COLO829 (cell line): ENCODE measurements around the gene EHHADH.
A peak's percentile ranks its signal among the peaks of the same experiment; 100 is the strongest.

Experiments used
- DNase-seq: peaks from one replicate; pipeline ENCODE4 v3.0.0; 2012; ENCODE audit warnings: low spot score

EHHADH gene

DNA sequence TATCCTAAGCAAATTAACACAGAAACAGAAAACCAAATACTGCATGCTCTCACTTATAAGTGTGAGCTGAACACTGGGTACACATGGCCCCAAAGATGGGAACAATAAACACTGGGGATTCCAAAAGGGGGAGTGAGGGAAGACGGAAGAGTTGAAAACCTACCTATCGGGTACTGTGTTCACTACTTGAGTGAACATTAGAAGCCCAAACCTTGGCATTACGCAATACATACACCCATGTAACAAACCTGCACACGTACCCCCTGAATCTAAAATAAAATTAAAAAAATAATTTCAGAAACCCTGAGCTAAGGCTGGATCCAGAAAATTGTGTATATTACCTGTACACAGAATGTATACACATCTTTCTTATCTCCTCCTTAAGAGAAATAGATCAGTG is 58.2 kb downstream of the EHHADH start:
- no peak for DNase-seq

DNA sequence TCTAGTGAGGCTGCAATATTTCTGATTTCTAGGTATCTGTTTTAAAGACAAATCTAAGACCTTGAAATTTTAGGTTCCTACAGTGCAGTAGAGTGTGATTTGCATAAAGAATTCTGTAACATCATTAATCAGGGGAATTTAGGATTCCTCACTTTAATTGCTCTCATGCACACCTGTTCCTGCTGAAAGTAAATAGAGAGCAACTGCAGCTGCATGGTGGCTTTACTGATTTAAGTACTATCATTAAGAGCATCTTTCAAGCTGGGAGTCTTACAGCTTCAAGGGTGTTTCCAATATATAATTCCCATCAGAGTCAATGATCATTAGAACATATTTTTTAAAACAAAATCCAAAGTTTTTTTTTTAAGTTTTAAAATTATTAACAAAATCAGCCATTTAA is 65.0 kb downstream of the EHHADH start:
- no peak for DNase-seq

- DNase-seq = peak; percentile 7
These were observed 66.5 kb downstream of the EHHADH start for GRCh38 chr3:185187391-185187790.

- DNase-seq = peak; percentile 57
These were observed 77.0 kb downstream of the EHHADH start for GRCh38 chr3:185176750-185177359.

DNA sequence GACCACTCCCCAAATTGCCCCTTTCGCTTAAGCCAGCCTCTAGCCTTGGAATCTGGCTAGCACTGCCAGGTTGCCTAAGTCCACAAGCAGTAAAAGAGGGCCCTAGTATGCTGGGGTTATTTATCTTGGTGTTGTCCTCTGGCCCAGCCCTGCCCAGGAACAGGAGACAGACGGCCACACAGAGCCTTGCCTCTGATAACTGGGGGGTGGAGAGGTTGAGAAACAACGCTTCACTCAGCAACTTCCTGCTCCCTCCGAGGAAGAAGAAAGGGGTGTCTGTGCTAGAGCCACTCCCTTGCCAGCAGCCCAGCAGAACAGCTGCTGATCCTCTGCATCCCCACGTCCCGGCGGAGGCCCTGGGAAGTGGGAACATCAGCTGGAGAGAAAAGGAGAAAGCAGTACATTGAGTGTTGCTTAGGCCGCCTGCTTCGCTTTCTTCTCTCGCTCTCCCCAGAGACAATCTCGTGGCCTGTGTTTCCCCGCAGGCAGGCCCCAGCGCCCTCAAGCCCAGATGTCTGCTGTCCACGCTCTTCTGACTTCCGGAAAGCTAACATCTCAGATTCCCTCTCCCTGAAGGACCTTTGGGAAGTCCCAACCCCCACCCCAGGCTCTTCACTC is 78.4 kb downstream of the EHHADH start:
- peak; percentile 93 for DNase-seq

DNA sequence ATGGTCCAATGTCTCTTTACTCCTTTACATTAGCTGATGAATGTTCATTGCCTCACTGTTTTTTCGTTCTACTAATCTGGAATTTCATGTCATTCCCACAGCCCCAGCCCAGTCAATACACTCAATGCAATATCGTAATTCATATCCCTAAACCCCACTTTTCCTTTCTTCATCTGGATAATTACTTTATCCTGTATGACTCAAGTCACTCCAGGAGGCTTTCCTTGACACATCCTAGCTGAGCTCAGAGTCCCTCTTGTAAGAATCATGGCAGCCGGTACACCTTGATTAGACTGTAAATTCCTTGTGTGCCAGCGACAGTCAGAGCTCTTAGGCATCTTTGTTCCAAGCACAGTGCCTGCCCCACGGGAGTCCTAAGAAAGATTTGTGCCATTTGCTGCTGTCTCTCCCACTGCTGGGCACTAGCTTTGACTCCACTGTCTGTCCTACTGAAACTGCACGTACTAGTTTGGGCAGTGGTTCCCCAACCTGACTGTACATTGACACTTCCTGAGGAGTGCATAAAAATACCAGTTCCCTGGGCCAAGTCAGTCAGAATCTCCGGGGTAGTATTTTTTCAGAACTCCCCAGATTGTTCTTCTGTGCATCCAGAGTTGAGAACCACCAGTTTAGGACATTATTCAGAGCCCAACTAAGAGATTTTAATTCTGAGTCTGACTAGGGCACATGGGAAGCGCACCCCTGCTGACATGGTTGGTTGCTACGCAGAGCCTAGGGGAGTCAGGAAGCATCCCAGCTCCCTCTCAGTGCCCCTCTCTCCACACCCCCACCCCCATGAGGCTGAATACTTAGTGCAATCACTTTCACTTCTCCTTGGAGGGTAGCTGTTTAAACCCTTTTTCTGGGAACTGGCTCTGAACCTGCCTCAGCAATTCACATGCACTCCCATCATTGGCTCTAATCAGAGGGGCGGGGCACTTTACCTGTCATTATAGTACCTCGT is 81.5 kb downstream of the EHHADH start:
- no peak for DNase-seq

GRCh38 chr3:185164428-185165217 is 89.2 kb downstream of the EHHADH start:
- no peak for DNase-seq

GRCh38 chr3:185162634-185163033 is 91.2 kb downstream of the EHHADH start:
- DNase-seq = no peak

DNA sequence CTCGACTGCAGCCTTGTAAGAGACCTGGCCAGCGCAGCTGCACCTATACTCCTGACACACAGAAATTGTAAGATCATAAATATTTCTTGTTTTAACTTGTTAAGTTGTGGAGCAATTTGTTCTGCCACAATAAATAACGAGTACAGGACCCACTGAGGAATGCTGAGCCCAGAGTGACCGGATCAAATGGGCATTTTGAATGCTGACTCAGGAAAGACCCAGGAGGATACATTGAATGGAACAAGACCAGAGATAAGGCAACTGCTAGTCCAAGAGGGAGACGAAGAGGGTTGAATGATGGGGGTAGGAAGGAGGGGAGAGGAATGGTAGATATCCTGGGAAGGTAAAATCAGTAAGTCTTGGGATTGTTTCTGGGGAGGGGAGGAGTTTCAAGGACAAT is 92.1 kb downstream of the EHHADH start:
- no peak for DNase-seq

- DNase-seq = no peak
These were observed 96.5 kb downstream of the EHHADH start for GRCh38 chr3:185157347-185157746.

DNA sequence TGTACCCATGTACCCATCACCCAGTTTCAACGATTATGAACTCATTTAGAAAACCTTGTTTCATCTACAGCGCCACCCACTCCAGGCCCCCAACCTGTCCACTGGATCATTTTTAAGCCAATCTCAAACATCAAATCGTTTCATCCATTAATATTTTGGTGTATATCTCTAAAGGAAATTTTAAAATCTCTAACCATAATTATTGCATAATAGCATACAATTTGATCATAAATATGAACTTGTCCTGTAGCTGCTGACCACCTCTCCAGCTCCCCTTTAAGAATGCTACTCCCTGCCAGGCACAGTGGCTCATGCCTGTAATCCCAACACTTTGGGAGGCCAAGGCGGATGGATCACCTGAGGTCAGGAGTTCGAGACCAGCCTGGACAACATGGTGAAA is 98.2 kb downstream of the EHHADH start:
- DNase-seq = no peak

DNA sequence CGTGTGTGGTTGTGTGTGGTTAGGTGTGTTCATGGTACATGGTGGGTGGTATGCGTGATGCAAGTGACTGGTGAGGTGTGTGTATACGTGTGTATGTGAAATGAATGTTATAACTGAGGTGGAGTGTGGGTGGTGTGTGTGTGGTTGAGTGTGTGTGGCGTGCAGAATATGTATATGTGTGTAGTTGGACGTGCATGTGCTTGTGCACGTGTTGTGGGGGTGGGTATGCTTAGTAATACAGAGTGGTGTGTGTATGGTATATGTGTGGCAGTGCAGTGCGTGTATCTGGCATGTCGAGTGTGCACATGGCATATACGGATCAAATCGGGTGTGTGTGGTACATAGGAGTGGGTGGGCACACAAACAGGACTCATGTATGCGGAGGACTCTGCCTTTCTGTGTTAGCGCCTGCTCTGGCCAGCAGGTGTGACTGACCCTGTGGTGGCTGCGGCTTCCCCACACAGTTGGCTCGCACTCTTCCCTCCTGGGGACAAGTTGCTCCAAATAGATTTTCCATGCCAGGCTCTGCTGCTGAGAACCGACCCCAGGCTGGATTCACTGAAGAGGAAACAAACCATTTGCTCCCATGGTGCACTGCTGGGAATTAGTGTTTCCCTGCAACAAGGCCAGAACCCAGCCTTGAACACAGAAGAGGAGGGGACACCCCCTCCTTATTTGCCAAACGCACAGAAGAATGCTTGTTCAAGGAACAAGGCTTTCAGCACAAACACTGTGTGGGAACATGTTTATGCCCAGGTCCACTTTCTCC is 99.8 kb downstream of the EHHADH start:
- DNase-seq = no peak

DNA sequence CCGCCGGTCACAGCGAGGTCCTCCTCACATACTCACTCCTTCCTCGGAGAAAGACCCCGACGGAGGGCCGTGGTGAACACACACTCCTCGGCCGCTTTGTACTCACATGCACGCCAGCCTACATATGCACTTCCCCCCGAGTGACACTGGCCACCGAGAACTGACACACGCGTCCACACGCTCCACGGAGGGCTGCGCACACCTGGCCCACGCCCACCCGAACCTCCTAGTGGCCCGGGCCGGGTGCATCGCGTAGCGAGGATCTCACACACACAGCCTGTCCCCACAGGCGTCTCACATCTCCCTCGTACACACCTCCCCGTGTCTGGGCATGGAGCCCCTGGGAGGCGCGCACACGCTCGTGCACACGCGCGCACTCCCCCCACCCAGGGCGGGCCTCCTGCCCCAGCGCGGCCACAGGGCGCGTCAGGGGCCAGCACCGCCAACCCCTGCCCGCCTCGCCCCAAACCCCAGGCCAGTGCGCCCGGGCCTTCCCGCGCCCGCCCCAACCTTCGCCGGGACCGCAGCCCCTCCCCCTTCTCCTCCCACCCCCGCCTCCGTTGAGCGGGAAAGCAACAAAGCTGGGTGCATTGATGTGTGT is 100.6 kb downstream of the EHHADH start:
- no peak for DNase-seq

DNA sequence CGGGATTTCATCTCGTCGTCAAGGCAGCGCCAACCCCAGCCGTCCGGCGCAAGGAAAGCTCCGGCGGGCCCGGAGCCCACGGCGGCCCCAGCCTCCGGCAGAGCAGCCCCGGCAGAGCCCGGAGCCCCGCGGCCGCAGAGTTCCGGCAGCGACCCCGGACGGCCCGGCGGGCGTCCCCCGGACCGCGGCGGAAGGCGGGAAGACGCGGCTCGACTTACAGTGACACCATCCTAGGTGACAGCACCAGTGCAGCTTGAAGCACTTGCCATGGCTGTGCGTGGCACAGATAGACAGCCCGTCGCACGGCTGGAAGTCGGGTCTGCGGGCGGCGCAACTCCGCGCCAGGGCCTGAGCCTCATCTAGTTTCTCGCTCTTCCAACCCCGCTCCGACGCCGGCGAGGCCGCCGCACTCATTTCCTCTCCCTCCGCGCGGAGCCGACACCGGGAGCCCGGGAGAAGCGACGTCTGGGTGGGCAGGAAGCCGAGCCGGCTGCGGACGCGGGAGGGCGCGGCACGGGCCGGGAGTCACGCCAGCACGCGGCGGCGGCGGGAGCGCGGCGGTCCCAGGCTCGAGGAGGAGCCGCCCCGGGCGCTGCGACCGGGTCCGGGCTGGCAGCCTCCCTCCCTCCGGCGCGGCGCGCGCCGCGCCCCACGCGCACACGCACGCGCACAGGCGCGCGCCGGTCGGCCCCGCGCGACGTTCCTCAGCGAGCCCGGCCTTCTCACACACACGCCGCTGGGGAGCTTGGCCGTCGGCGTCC is 101.3 kb downstream of the EHHADH start, which contains the start of gene C3orf70:
Gene C3orf70, minus strand, starts transcription at position 651 of the 761 bp plus-strand sequence. Its CDS starts 237 bp downstream, at position 414.
- peak; percentile 54 for DNase-seq

DNA sequence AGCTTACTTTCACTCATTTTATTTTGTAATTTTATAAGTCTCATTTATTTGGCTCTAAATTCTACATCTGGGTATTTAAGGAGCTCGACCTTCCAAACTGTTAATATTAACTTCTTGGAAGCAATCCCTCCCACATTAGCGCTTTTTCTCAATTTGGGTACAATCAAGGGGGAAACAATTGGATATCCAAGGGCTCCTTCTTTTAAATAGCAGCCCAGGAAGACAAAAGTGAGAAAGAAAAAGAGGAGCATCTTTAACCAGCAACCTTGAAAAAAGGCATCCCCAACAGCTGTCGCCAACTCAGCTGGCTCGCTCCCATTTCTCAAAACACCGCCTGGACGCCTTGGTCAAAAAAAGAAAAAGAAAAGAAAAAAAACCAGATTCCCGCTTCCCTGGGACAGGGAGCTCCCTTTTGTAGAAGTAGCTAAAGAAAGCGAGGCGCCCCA is 101.9 kb downstream of the EHHADH start:
- DNase-seq = peak; percentile 35

- DNase-seq = no peak
These were observed 102.5 kb downstream of the EHHADH start for GRCh38 chr3:185151101-185151963.

GRCh38 chr3:185150561-185150960 is 103.3 kb downstream of the EHHADH start:
- DNase-seq = peak; percentile 35

DNA sequence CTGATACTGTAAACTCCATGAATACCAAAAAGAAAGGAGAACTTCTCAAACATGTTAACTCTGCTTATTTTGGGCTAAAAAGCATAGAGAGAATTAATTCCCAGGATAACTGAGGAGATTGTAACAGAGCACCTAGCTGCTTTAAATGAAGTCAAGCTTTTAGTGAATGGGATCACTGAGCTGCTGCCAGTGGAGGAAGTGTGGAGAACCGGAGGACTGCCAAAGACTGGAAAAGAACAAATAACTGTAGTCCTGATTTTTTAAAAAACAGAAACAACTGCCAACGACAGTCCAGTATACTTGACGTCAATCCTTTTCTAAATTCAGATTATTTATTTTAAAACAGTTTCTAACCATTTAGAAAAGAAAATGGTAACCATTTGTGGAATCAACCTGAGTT is 104.3 kb downstream of the EHHADH start:
- DNase-seq = no peak

DNA sequence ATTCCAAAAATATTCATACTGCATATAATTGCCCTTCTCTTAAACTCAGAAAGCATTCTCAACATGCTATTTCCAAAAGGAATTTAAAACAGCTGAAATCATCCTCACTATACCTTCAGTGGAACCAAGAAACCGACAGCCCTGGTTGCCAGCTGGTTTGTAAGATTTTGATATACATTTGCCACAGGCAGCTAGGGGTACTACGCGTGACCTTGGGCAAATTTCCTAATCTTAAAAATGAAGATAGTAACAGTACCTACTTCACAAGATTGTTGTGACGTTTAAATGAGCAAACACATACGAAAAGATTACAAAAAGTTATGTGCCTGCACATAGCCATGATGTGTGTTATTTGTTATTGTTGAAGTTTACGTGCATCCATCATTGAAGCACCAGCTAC is 108.3 kb downstream of the EHHADH start:
- no peak for DNase-seq
